GM23338 (cell line): ENCODE data around the gene OLIG3. TPM values are rescaled to one million over a fixed set of nuclear protein-coding genes. Genes with fewer than 3 reads are reported as not detected.

ENCODE experiments used
- CREB1 ChIP-seq: fragments of 250-450 bp; sonication (Bioruptor Pico); IDR thresholded peaks from 2 replicates; pipeline ENCODE4 v1.5.0; 2020; ENCODE audit warnings: low read depth, mild to moderate bottlenecking, moderate library complexity
- CTCF ChIP-seq, 2 experiments: fragments of 200-600 bp in 1 of 2; sonication (generic) in 1 of 2; conservative IDR thresholded peaks; 2 replicates each; pipeline versions ENCODE4 v1.5.1 to v1.6.1; 2016 to 2017; ENCODE audit warnings: antibody characterized with exemption in 2 of 2, low read depth in 2 of 2, mild to moderate bottlenecking in 2 of 2, moderate library complexity in 1 of 2
- ETS1 ChIP-seq: IDR thresholded peaks from 2 replicates; pipeline ENCODE4 v1.6.1; 2016; ENCODE audit warnings: antibody characterized with exemption
- EZH2phosphoT487 ChIP-seq: fragments of 200-600 bp; sonication (generic); IDR thresholded peaks from one replicate; pipeline ENCODE4 v1.8.1; 2018; ENCODE audit warnings: antibody characterized with exemption; ENCODE audit not compliant: unreplicated experiment
- JUNB ChIP-seq: IDR thresholded peaks from one replicate; pipeline ENCODE4 v1.6.1; 2016; ENCODE audit warnings: antibody characterized with exemption; ENCODE audit not compliant: unreplicated experiment
- ZNF462 ChIP-seq: fragments of 250-450 bp; sonication (Bioruptor Pico); IDR thresholded peaks from 2 replicates; pipeline ENCODE4 v1.5.0; 2020; ENCODE audit warnings: mild to moderate bottlenecking, moderate library complexity
- polyA plus RNA-seq: library from polyadenylated mRNA; unstranded; fragments of >200 nt; fragmentation: Nextera tagmentation; extraction: Ambion mirVana; gene quantifications from 2 replicates; pipeline ENCODE4 v1.2.1, GENCODE V29; 2016
- total RNA-seq: library from RNA; depleted of rRNA; stranded (reverse); fragments of >200 nt; shearing (Covaris generic); gene quantifications from 2 replicates; pipeline ENCODE4 v1.2.3, GENCODE V29; 2014

The OLIG3 gene
- total and polyA plus RNA-seq, 2 experiments from 2014 or later = 0.10 to 1.1 TPM

DNA sequence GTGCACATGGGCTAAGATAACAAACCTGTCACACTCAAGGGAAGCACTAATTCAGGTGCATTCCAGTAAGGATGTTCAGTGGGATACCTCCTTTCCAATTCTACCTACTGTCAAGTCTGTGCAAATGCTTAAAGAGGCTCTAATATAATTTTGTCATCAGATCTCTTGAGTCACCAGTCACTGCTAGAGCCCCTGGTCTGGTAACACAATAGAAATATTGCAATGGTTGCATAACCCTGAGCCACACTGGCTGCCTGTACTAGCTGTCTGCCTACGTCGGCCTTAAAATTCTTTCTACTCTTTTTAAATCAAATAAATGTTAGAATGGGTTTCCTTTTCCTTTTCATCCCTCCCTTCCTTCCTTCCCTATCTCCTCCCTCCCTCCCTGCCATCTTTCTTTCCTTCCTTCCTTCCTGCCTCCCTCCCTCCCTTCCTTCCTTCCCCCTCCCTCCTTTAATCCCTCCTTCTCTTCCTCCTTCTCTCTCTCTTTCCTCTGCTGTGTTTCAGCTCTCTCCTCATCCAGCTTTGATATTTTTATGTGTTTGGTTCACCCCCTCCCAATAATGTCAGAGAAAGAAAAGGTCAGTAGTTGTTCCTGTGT, 28.1 kb upstream of the OLIG3 start (continued):
- no peak for TF ChIP-seq ZNF462 (CRISPR knock-in tag)
- TF ChIP-seq ETS1 = no peak
- no peak for TF ChIP-seq CREB1 (CRISPR knock-in tag)
- no peak for TF ChIP-seq EZH2phosphoT487
- no peak for TF ChIP-seq JUNB
- TF ChIP-seq CTCF (conservative IDR thresholded peaks at IDR 0.05; ENCODE audit: low read depth in 2 of 2) = no peak
